GM12878 (cell line): ENCODE measurements around the gene AEBP1.

Source experiments
- CTCF ChIP-seq, 3 experiments: IDR thresholded peaks in 2 of 3; conservative IDR thresholded peaks in 1 of 3; 2 replicates each; pipeline ENCODE4 v1.5.1; 2011; ENCODE audit warnings: low read depth in 3 of 3, low read length in 3 of 3, mild to moderate bottlenecking in 3 of 3, control low read depth in 2 of 3, moderate library complexity in 2 of 3, inconsistent platforms in 1 of 3, mixed read lengths in 1 of 3; ENCODE audit not compliant: control insufficient read depth in 2 of 3, insufficient read depth in 1 of 3; ENCODE audit errors: extremely low read depth in 1 of 3
- EGR1 ChIP-seq, 2 experiments: IDR thresholded peaks; 1 replicate in 1 of 2; 2 replicates in 1 of 2; pipeline ENCODE4 v1.6.1; 2011 to 2012; ENCODE audit warnings: low read depth in 2 of 2, low read length in 2 of 2, borderline replicate concordance in 1 of 2, mild to moderate bottlenecking in 1 of 2, moderate library complexity in 1 of 2
- POLR2AphosphoS2 ChIP-seq: IDR thresholded peaks from 2 replicates; pipeline ENCODE4 v1.6.1; 2011; ENCODE audit warnings: low read depth, mild to moderate bottlenecking, low read length, improper control_type of control experiment, moderate library complexity
- RELA ChIP-seq: fragments of 450-650 bp; IDR thresholded peaks from 2 replicates; pipeline ENCODE4 v1.8.0; 2014; ENCODE audit warnings: borderline replicate concordance; ENCODE audit not compliant: partially characterized antibody
- TAF1 ChIP-seq: IDR thresholded peaks from 2 replicates; pipeline ENCODE4 v1.6.1; 2011; ENCODE audit warnings: mild to moderate bottlenecking, low read depth, low read length, borderline replicate concordance
- TF ChIP-seq, protein P1 (sequence below): fragments of 150-350 bp; IDR thresholded peaks from 2 replicates; pipeline ENCODE4 v1.6.1; 2014; ENCODE audit warnings: mild to moderate bottlenecking, low read depth, low read length

- TF ChIP-seq CTCF (IDR thresholded peaks at IDR 0.05 in 2 of 3, conservative IDR thresholded peaks at IDR 0.05 in 1 of 3; ENCODE audit: control insufficient read depth in 2 of 3, extremely low read depth in 1 of 3, insufficient read depth in 1 of 3, low read depth in 3 of 3, low read length in 3 of 3) (no peak), TAF1 (no peak), RELA (no peak), EGR1 (IDR thresholded peaks at IDR 0.05; ENCODE audit: borderline replicate concordance in 1 of 2, low read depth in 2 of 2, low read length in 2 of 2) (no peak), POLR2AphosphoS2 (no peak)
- TF ChIP-seq, protein P1, sequence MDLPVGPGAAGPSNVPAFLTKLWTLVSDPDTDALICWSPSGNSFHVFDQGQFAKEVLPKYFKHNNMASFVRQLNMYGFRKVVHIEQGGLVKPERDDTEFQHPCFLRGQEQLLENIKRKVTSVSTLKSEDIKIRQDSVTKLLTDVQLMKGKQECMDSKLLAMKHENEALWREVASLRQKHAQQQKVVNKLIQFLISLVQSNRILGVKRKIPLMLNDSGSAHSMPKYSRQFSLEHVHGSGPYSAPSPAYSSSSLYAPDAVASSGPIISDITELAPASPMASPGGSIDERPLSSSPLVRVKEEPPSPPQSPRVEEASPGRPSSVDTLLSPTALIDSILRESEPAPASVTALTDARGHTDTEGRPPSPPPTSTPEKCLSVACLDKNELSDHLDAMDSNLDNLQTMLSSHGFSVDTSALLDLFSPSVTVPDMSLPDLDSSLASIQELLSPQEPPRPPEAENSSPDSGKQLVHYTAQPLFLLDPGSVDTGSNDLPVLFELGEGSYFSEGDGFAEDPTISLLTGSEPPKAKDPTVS = no peak
Measured at GRCh38 chr7:44141221-44141850, 37.2 kb downstream of the AEBP1 start, which contains the start of gene MYL7.
